ENCODE data around the gene DRAM2. TPM values are rescaled to one million over a fixed set of nuclear protein-coding genes. Genes with fewer than 3 reads are reported as not detected.

Gene DRAM2
- polyA plus RNA-seq, 1 experiment: 58.8 TPM

DNA sequence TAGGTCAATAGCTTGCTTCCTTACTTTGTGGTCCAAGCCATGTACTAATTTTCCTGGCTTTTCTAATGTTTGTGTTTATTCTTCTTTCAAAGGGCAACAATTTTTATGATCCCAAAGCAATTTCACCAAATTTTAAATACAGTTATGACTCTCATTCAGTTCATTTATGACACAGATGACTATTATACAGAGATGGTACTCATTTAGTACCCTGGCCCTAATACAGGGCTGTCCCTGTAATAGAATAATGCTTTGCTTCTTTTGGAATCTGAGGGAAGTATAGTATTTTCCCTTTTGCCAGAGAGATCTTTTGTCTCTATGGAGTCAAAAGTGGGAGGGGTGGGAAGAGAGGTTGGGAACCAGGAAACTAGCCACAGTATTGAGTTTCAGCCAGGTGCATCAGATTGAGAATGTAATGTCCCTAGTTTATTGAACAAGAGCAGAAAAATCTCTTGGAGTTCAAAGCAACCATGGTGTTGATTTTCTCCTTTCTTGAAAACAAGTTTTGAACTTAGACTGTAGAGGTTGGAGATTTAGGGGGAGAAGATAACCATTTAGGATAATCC is 40.2 kb upstream of the DRAM2 start:
- Histone ChIP-seq H3K27me3 (ENCODE audit: control insufficient read depth, insufficient read depth, low read length) (no peaks in the 10 kb centered on the region), H3K4me3 (ENCODE audit: low read depth, low read length) (no peak overlapping the region), H3K36me3 (ENCODE audit: control insufficient read depth, insufficient read depth, low read length) (peaks cover 2% of the 10 kb centered on the region; the same call in 1 of the 2 replicates)
- no peak for DNase-seq (ENCODE audit: low read depth)
- CTCF ChIA-PET: interaction anchor here (0.9 kb wide), 1 partner anchor 30 kb away, joined by 3 read pairs; no protein-coding TSS in a partner anchor
- POLR2A ChIA-PET: no interaction called here
- TF ChIP-seq, protein P1, sequence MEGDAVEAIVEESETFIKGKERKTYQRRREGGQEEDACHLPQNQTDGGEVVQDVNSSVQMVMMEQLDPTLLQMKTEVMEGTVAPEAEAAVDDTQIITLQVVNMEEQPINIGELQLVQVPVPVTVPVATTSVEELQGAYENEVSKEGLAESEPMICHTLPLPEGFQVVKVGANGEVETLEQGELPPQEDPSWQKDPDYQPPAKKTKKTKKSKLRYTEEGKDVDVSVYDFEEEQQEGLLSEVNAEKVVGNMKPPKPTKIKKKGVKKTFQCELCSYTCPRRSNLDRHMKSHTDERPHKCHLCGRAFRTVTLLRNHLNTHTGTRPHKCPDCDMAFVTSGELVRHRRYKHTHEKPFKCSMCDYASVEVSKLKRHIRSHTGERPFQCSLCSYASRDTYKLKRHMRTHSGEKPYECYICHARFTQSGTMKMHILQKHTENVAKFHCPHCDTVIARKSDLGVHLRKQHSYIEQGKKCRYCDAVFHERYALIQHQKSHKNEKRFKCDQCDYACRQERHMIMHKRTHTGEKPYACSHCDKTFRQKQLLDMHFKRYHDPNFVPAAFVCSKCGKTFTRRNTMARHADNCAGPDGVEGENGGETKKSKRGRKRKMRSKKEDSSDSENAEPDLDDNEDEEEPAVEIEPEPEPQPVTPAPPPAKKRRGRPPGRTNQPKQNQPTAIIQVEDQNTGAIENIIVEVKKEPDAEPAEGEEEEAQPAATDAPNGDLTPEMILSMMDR (IDR thresholded peaks at IDR 0.05; ENCODE audit: insufficient read depth, low read depth, low read length): no peak

DNA sequence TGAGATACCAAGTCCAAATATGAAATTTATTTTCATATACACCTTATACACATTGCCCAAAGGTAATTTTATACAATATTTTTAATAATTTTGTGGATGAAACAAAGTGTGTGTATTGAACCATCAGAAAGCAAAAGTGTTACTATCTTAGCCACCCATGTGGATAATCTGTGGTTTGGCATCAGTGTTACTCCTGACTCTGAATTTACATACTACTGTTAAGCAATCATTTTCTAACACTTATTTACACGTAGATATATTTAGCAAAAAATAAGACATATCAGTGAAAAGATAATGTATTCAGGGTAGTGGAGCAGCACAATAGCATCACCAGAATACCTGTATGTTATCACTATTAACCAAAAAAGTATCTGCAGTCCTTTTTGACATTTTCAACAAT is 36.8 kb upstream of the DRAM2 start:
- TF ChIP-seq, protein P1 (IDR thresholded peaks at IDR 0.05; ENCODE audit: insufficient read depth, low read depth, low read length): no peak
- Histone ChIP-seq H3K27me3 (ENCODE audit: control insufficient read depth, insufficient read depth, low read length) (no peaks in the 10 kb centered on the region), H3K4me3 (ENCODE audit: low read depth, low read length) (no peak overlapping the region), H3K36me3 (ENCODE audit: control insufficient read depth, insufficient read depth, low read length) (no peaks in the 10 kb centered on the region)
- CTCF ChIA-PET: no interaction called here
- POLR2A ChIA-PET: no interaction called here
- DNase-seq (ENCODE audit: low read depth): no peak

DNA sequence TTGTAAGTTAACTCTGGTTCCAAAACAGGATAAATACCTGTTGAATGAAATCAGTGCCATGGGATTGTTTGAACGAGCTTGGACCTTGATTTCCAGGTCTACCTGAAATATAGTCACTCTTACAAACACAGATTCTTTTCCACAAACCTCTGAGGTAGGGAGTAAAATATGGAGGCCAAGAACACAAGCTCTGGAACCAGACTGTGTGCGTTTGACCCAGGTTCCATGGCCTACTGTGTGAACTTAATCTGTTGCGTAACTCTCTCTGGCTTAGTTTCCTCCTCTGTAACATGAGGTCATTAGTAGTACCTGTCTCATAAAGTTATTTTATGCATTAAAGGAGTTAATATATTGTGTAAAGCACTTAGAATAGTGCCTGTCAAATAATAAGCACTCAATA is 35.5 kb upstream of the DRAM2 start:
- ChIA-PET POLR2A (no interaction called here), CTCF (no interaction called here)
- Histone ChIP-seq H3K27me3 (ENCODE audit: control insufficient read depth, insufficient read depth, low read length) (no peaks in the 10 kb centered on the region), H3K36me3 (ENCODE audit: control insufficient read depth, insufficient read depth, low read length) (no peaks in the 10 kb centered on the region), H3K4me3 (ENCODE audit: low read depth, low read length) (no peak overlapping the region)
- no peak for DNase-seq (ENCODE audit: low read depth)
- TF ChIP-seq, protein P1 (IDR thresholded peaks at IDR 0.05; ENCODE audit: insufficient read depth, low read depth, low read length): no peak

- no peak for DNase-seq (ENCODE audit: low read depth)
- Histone ChIP-seq H3K27me3 (ENCODE audit: control insufficient read depth, insufficient read depth, low read length) (no peaks in the 10 kb centered on the region), H3K36me3 (ENCODE audit: control insufficient read depth, insufficient read depth, low read length) (no peaks in the 10 kb centered on the region), H3K4me3 (ENCODE audit: low read depth, low read length) (no peak overlapping the region)
- TF ChIP-seq, protein P1 (IDR thresholded peaks at IDR 0.05; ENCODE audit: insufficient read depth, low read depth, low read length): no peak
- ChIA-PET POLR2A (no interaction called here), CTCF (no interaction called here)
These were observed 34.2 kb upstream of the DRAM2 start for GRCh38 chr1:111174070-111174469.

- H3K27me3 ChIP-seq (ENCODE audit: control insufficient read depth, insufficient read depth, low read length): no peaks in the 10 kb centered on the region
- no peaks in the 10 kb centered on the region for H3K36me3 ChIP-seq (ENCODE audit: control insufficient read depth, insufficient read depth, low read length)
- POLR2A ChIA-PET: no interaction called here
- no peak overlapping the region for H3K4me3 ChIP-seq (ENCODE audit: low read depth, low read length)
- DNase-seq (ENCODE audit: low read depth): no peak
- CTCF ChIA-PET: no interaction called here
- TF ChIP-seq, protein P1 (IDR thresholded peaks at IDR 0.05; ENCODE audit: insufficient read depth, low read depth, low read length): no peak
These were observed 32.6 kb upstream of the DRAM2 start for GRCh38 chr1:111172463-111172862.
